ENCODE measurements around the gene ISOC1.

The ISOC1 gene

GRCh38 chr5:129125819-129126218 lies 31.3 kb downstream of the ISOC1 start:
- no peak for DNase-seq (ENCODE audit: low read depth)

GRCh38 chr5:129133553-129133952 lies 39.0 kb downstream of the ISOC1 start:
- DNase-seq (ENCODE audit: low read depth), result no peak

- DNase-seq (ENCODE audit: low read depth), result no peak
These were observed 41.1 kb downstream of the ISOC1 start for GRCh38 chr5:129135633-129136032.

- DNase-seq (ENCODE audit: low read depth), result no peak
These were observed 43.1 kb downstream of the ISOC1 start for GRCh38 chr5:129137637-129138036.

GRCh38 chr5:129141078-129141477 lies 46.5 kb downstream of the ISOC1 start:
- DNase-seq (ENCODE audit: low read depth), result no peak

GRCh38 chr5:129141696-129142095 lies 47.1 kb downstream of the ISOC1 start:
- DNase-seq (ENCODE audit: low read depth), result no peak

- DNase-seq (ENCODE audit: low read depth), result no peak
These were observed 61.3 kb downstream of the ISOC1 start for GRCh38 chr5:129155876-129156275.

- no peak for DNase-seq (ENCODE audit: low read depth)
These were observed 67.3 kb downstream of the ISOC1 start for GRCh38 chr5:129161830-129162229.

Data from stimulated activated CD8-positive, alpha-beta memory T cell treated with anti-CD3 and anti-CD28 coated beads, Interleukin-4, amount 100 ng/mL, for 24 hours (primary cell).